ENCODE measurements around the gene DNLZ.
A peak's percentile ranks its signal among the peaks of the same experiment; 100 is the strongest.

Gene DNLZ

GRCh38 chr9:136343884-136344269 lies 19.7 kb downstream of the DNLZ start:
- H3K9me3 ChIP-seq (ENCODE audit: control insufficient read depth, insufficient read depth, low read depth, low read length), result no peaks in the 10 kb centered on the region
- H3K27ac ChIP-seq (ENCODE audit: extremely low read depth, low read depth, low read length), result no peak overlapping the region
- no peak for TF ChIP-seq ZBTB49 (tag by site-specific recombination; IDR thresholded peaks at IDR 0.05; ENCODE audit: low read depth)
- TF ChIP-seq ZNF341 (tag by site-specific recombination; IDR thresholded peaks at IDR 0.05; ENCODE audit: low read depth), result peak; percentile 55
- POLR2A ChIA-PET, result interaction anchor here (0.6 to 6.3 kb wide), 3 partner anchors 19 to 82 kb away, joined by 3 to 45 read pairs (median 3); partner anchors contain the start of genes DNLZ, ENTR1 and PMPCA
- H3K4me3 ChIP-seq (ENCODE audit: low read depth, low read length), result no peak overlapping the region
- CTCF ChIA-PET, result interaction anchor here (0.6 to 1.5 kb wide), 3 partner anchors 19 to 42 kb away, joined by 3 read pairs; partner anchors contain the start of gene DNLZ
- no peaks in the 10 kb centered on the region for H3K4me1 ChIP-seq (ENCODE audit: control insufficient read depth, insufficient read depth, low read length)
- H3K36me3 ChIP-seq (ENCODE audit: control insufficient read depth in 2 of 2, insufficient read depth in 1 of 2, low read length in 2 of 2), result peaks cover 0 to 31% of the 10 kb centered on the region in 2 experiments; a peak in 1 of 3 replicates

GRCh38 chr9:136343121-136343883 lies 20.2 kb downstream of the DNLZ start:
- no peak overlapping the region for H3K4me3 ChIP-seq (ENCODE audit: low read depth, low read length)
- CTCF ChIA-PET, result interaction anchor here (1.0 to 1.5 kb wide), 2 partner anchors 19 to 21 kb away, joined by 3 read pairs; partner anchors contain the start of gene DNLZ
- H3K4me1 ChIP-seq (ENCODE audit: control insufficient read depth, insufficient read depth, low read length), result no peaks in the 10 kb centered on the region
- TF ChIP-seq PATZ1 (tag by site-specific recombination; IDR thresholded peaks at IDR 0.05) (no peak), REPIN1 (tag by site-specific recombination; IDR thresholded peaks at IDR 0.05; ENCODE audit: low read depth) (no peak), ZNF513 (tag by site-specific recombination; IDR thresholded peaks at IDR 0.05) (no peak), ZNF645 (tag by site-specific recombination; IDR thresholded peaks at IDR 0.05) (no peak), ZNF23 (tag by site-specific recombination; IDR thresholded peaks at IDR 0.05; ENCODE audit: borderline replicate concordance) (no peak), ZNF202 (tag by site-specific recombination; IDR thresholded peaks at IDR 0.05; ENCODE audit: borderline replicate concordance) (no peak), OVOL3 (tag by site-specific recombination; IDR thresholded peaks at IDR 0.05) (no peak), YY1 (tag by site-specific recombination; IDR thresholded peaks at IDR 0.05) (no peak), ZNF707 (tag by site-specific recombination; IDR thresholded peaks at IDR 0.05) (no peak), SCRT1 (tag by site-specific recombination; IDR thresholded peaks at IDR 0.05; ENCODE audit: borderline replicate concordance) (no peak), HOXD13 (CRISPR knock-in tag; IDR thresholded peaks at IDR 0.05; ENCODE audit: borderline replicate concordance) (no peak), ZFP3 (tag by site-specific recombination; IDR thresholded peaks at IDR 0.05; ENCODE audit: low read depth) (no peak), ZNF544 (tag by site-specific recombination; IDR thresholded peaks at IDR 0.05) (no peak), BCL6B (tag by site-specific recombination; IDR thresholded peaks at IDR 0.05) (no peak)
- H3K9me3 ChIP-seq (ENCODE audit: control insufficient read depth, insufficient read depth, low read depth, low read length), result no peaks in the 10 kb centered on the region
- no peak overlapping the region for H3K27ac ChIP-seq (ENCODE audit: extremely low read depth, low read depth, low read length)
- POLR2A ChIA-PET, result interaction anchor here (0.6 to 6.3 kb wide), 3 partner anchors 19 to 83 kb away, joined by 3 to 45 read pairs (median 3); partner anchors contain the start of genes DNLZ, ENTR1 and PMPCA
- peaks cover 0 to 34% of the 10 kb centered on the region in 2 experiments; a peak in 1 of 3 replicates for H3K36me3 ChIP-seq (ENCODE audit: control insufficient read depth in 2 of 2, insufficient read depth in 1 of 2, low read length in 2 of 2)
